LNCAP (cell line): ENCODE data around the gene PDRG1.

ENCODE experiments used
- TF ChIP-seq, protein P1 (sequence below): fragments of 450-650 bp; IDR thresholded peaks from 2 replicates; pipeline ENCODE4 v1.5.1; 2017; ENCODE audit warnings: mild to moderate bottlenecking

Gene PDRG1

DNA sequence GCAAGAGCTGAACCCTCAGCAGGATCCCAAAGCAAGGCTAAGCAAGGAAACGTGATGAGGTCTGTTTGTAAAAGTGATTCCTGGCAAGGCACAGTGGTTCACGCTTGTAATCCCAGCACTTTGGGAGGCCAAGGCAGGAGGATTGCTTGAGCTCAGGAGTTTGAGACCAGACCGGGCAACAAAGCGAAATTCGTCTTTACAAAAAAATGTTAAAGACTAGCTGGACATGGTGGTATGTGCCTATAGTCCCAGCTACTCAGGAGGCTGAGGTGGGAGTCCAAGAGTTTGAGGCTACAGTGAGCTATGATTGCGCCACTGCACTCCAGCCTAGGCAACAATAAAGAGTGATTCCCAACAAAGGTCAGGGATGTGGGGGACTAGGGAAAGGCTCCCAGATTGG is 12.0 kb upstream of the PDRG1 start:
- TF ChIP-seq, protein P1, sequence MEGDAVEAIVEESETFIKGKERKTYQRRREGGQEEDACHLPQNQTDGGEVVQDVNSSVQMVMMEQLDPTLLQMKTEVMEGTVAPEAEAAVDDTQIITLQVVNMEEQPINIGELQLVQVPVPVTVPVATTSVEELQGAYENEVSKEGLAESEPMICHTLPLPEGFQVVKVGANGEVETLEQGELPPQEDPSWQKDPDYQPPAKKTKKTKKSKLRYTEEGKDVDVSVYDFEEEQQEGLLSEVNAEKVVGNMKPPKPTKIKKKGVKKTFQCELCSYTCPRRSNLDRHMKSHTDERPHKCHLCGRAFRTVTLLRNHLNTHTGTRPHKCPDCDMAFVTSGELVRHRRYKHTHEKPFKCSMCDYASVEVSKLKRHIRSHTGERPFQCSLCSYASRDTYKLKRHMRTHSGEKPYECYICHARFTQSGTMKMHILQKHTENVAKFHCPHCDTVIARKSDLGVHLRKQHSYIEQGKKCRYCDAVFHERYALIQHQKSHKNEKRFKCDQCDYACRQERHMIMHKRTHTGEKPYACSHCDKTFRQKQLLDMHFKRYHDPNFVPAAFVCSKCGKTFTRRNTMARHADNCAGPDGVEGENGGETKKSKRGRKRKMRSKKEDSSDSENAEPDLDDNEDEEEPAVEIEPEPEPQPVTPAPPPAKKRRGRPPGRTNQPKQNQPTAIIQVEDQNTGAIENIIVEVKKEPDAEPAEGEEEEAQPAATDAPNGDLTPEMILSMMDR = no peak

DNA sequence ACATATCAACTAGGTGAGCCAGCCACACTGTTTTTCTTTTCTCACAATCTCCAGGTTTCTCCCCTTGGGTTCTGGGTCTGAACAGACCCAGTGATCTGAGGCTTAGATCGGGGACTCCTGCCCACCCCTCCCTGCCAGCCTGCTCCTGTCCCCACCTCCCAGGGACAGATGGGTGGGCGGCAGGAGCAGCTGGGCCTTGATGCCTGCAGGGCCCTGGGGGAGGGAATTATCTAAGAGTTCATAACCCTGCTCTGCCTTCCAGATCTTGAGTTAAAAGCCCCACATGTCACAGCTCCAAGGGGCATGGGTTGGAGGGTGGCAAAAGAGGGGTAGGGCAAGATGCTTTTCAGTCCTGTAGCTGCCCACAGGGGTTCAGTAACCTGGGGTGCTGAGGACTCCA is 10.9 kb upstream of the PDRG1 start:
- TF ChIP-seq, protein P1 = no peak

DNA sequence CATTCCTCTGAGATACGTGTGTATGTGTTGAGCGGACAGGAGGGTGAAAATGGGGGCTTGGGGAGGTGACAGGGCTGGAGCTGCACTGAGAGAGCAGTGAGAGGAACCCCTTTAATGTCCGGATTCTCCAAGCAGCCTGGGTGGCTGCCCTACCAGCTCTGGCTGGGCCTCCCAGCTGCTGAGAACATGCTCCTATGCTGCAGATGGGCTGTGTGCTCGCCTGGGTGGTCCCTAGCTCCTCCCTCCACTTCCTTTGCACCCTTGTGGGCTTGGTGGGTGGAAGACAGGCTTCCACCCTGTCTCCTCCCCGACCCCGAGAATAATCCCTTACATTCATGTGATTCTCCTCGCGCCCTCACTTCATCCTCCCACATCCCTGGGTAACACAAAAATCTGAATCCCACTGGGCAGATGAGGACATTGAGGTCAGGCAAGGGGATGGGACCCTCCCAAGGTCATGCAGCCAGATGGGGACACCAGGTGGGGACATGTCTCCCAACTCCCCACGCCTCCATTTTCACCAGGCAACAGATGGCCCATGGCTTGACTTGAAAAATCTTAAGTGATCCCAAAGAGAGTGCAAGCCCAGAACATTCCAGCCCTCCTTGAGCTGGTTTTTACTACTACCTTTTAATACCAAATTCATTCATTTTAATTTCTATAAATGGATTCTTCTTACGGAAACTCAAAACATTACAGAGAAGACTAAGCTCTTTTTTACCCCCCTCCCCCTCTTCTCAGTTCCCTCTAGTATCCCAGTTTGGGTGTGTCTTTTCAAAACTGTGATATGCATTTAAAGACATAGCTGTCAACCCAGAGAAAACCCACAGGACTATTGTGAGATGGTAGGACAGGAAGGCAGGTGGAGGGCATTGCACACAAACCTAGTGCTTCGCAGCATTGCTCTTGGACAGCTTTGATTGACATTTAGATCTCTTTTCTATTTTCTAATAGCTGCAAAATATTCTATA is 5.0 kb upstream of the PDRG1 start:
- TF ChIP-seq, protein P1 = no peak

DNA sequence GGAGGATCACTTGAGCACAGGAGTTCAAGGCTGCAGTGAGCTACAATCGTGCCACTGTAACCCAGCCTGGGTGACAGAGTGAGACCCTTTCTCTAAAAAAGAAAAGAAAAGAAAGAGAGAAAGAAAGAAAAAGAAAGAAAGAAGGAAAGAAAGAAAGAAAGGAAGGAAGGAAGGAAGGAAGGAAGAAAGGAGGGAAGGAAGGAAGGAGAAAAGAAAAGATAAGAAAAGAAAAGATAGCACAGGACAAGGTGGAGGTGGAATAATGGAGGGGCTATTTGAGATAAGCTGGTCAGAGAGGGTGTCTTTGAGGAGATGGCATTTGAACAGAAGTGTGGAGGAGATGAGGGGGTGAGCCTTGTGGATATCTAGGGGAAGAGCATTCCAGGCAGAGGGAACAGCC is 2.7 kb upstream of the PDRG1 start:
- TF ChIP-seq, protein P1 = no peak

DNA sequence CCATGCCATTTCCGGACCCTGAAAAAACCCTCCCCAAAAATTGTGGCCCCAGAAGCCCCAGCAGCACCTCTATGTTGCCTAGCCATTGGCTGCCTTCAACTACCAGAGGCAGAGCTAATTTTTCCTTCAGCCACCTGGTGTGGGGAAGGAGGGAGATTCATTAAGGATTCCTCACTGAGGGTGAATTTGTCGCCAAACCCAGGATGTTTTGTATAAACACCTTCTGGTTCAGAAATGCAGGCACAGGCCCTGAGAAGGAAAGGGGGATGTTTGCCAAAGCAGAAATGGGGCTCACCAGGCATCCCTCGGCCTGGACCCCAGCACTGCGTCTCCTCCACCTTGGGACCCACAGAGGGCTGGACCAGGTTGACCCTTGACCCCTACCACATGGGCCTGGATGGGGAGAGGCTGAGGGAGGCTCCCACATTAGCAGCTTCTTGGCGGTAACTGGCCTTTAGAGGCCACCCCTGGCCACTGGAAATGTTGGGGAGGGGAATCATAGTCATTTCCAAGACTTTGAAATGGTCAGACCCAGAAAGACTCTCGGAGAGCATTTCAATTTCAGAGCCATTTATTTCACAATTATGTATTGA is 1.8 kb upstream of the PDRG1 start:
- TF ChIP-seq, protein P1 = no peak

DNA sequence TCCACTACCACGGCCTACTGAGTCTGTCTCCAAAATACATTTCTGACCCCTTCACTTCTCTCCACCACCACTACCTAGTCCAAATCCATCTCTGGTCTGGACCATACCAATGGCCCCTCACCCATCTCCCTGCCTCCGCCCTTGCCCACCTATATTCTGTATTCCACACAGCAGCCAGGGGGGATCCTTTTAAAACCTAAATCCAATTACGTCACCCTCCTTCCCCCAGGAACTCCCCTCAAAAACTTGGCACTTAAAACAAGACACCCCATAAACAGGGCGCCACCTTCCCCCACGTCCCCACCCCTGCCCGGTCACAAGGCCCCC is 680 bp downstream of the PDRG1 start:
- TF ChIP-seq, protein P1 = no peak

DNA sequence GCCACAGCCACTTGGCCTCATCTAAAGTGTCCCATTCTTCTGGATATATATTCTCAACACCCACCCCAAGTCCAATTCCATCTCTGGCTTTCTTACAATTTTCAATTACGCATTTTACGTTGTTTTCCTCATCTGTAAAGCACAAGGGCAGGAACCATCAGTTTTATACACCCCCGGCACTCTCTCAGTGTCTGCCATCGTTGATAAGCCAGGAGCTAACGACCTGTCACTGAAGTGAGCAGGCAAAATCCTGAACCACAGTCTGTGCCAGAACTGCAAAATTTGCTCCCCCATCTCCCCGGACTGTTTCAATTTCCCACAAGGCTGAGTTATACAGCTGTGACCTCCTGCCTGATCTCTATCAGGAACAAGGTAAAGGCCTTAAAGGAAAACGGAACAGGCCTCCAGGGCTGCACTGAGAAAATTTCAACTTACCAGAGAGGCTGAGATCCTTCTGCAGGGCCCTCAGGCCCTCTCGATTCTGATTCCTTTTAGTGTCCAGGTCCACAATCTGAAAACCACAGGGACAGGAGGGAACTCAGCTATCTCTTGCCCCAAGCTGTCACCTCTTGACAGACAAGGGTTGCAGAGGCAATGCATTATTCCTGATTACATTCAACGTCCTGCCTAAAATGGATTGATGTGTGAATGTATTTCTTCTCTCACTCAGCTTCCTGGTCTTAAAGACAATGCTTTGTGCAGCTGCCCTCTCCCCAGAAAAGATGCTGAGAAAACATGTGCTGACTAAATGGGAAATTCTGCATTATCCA is 1.8 kb downstream of the PDRG1 start:
- TF ChIP-seq, protein P1 = no peak
